CD1c-positive myeloid dendritic cell (primary cell): ENCODE results near the gene IFNAR2.
"Not testable (repeated sequence)": the region's sequence is repeated elsewhere in the genome, so short reads cannot be mapped to it uniquely, and the experiment has no call there.

Source experiments
- DNase-seq: peaks from one replicate; pipeline ENCODE4 v3.0.0-alpha.2; 2016; ENCODE audit errors: extremely low spot score

The IFNAR2 gene

GRCh38 chr21:33244082-33244778 lies 14.5 kb downstream of the IFNAR2 start:
- DNase-seq: no peak

- no peak for DNase-seq
These were observed 15.0 kb downstream of the IFNAR2 start for GRCh38 chr21:33244779-33245105.

GRCh38 chr21:33245289-33245918 lies 15.7 kb downstream of the IFNAR2 start:
- DNase-seq: no peak

GRCh38 chr21:33246506-33246905 lies 16.8 kb downstream of the IFNAR2 start:
- no peak for DNase-seq

- no peak for DNase-seq
These were observed 17.2 kb downstream of the IFNAR2 start for GRCh38 chr21:33246963-33247362.

GRCh38 chr21:33247599-33247998 lies 17.9 kb downstream of the IFNAR2 start:
- no peak for DNase-seq

- no peak for DNase-seq
These were observed 19.7 kb downstream of the IFNAR2 start for GRCh38 chr21:33249331-33250002.

- DNase-seq: no peak
These were observed 21.4 kb downstream of the IFNAR2 start for GRCh38 chr21:33251119-33251518.

- DNase-seq: not testable (repeated sequence)
These were observed 23.6 kb downstream of the IFNAR2 start for GRCh38 chr21:33253382-33253781.

GRCh38 chr21:33254766-33255165 lies 25.0 kb downstream of the IFNAR2 start:
- DNase-seq: no peak

- no peak for DNase-seq
These were observed 25.7 kb downstream of the IFNAR2 start for GRCh38 chr21:33255404-33255803.

GRCh38 chr21:33256019-33256418 lies 26.3 kb downstream of the IFNAR2 start:
- DNase-seq: no peak

GRCh38 chr21:33257094-33257803 lies 27.5 kb downstream of the IFNAR2 start:
- no peak for DNase-seq

- no peak for DNase-seq
These were observed 28.7 kb downstream of the IFNAR2 start for GRCh38 chr21:33258475-33258874.

- DNase-seq: no peak
These were observed 29.7 kb downstream of the IFNAR2 start for GRCh38 chr21:33259428-33259827.

GRCh38 chr21:33259995-33260394 lies 30.3 kb downstream of the IFNAR2 start:
- DNase-seq: no peak

- peak; percentile 52 for DNase-seq
These were observed 31.9 kb downstream of the IFNAR2 start for GRCh38 chr21:33261635-33262034.

- no peak for DNase-seq
These were observed 33.2 kb downstream of the IFNAR2 start for GRCh38 chr21:33262921-33263320.

- no peak for DNase-seq
These were observed 34.8 kb downstream of the IFNAR2 start for GRCh38 chr21:33264561-33264960.

- peak; percentile 95 for DNase-seq
These were observed 35.9 kb downstream of the IFNAR2 start for GRCh38 chr21:33265664-33266049.

- DNase-seq: peak; percentile 90
These were observed 36.5 kb downstream of the IFNAR2 start, which contains the start of gene IL10RB for GRCh38 chr21:33266050-33266788. Gene IL10RB (plus strand): TSS chr21:33266367. CDS start chr21:33266466, 99 bp downstream.

- no peak for DNase-seq
These were observed 37.0 kb downstream of the IFNAR2 start for GRCh38 chr21:33266789-33267135.
